HepG2 (cell line): ENCODE data around the gene HILPDA. TPM values are rescaled to one million over a fixed set of nuclear protein-coding genes. Genes with fewer than 3 reads are reported as not detected.

Experiments used
- CENPT ChIP-seq: sonication (generic); formaldehyde crosslinking; IDR thresholded peaks from 2 replicates; pipeline ENCODE4 v1.8.0; 2022; ENCODE audit warnings: low read depth, mild to moderate bottlenecking, moderate library complexity, missing genetic modification reagents
- GZF1 ChIP-seq: sonication (generic); formaldehyde crosslinking; IDR thresholded peaks from 2 replicates; pipeline ENCODE4 v1.5.1; 2020; ENCODE audit warnings: mild to moderate bottlenecking, missing genetic modification reagents
- KLF12 ChIP-seq: sonication (generic); formaldehyde crosslinking; IDR thresholded peaks from 2 replicates; pipeline ENCODE4 v1.4.0; 2020; ENCODE audit warnings: missing genetic modification reagents, borderline replicate concordance
- POLR2G ChIP-seq: fragments of 200-400 bp; formaldehyde crosslinking; IDR thresholded peaks from 2 replicates; pipeline ENCODE4 v1.6.1; 2018; ENCODE audit warnings: mild to moderate bottlenecking, low read depth, low read length, moderate library complexity
- SIN3B ChIP-seq: fragments of 150-350 bp; IDR thresholded peaks from 2 replicates; pipeline ENCODE4 v1.6.1; 2014; ENCODE audit warnings: low read length
- ZFX ChIP-seq: sonication (generic); formaldehyde crosslinking; IDR thresholded peaks from 2 replicates; pipeline ENCODE4 v1.4.0; 2020; ENCODE audit warnings: mild to moderate bottlenecking, low read depth, missing genetic modification reagents, moderate library complexity
- ZNF232 ChIP-seq: sonication (generic); formaldehyde crosslinking; IDR thresholded peaks from 2 replicates; pipeline ENCODE4 v1.4.0; 2020; ENCODE audit warnings: missing genetic modification reagents, borderline replicate concordance
- ZNF263 ChIP-seq: sonication (generic); formaldehyde crosslinking; IDR thresholded peaks from 2 replicates; pipeline ENCODE4 v1.4.0; 2020; ENCODE audit warnings: missing genetic modification reagents
- ZNF605 ChIP-seq: sonication (generic); formaldehyde crosslinking; IDR thresholded peaks from 2 replicates; pipeline ENCODE4 v1.8.0; 2022; ENCODE audit warnings: mild to moderate bottlenecking, missing genetic modification reagents
- polyA plus RNA-seq, 8 experiments: library from polyadenylated mRNA; depleted of rRNA in 3 of 8; stranded (reverse) in 7 of 8; unstranded in 1 of 8; fragments of >200 nt; fragmentation: Illumina TruSeq in 4 of 8; extraction: Trizol in 4 of 8; gene quantifications; 2 replicates each; pipeline versions ENCODE4 v1.2.1 to v1.2.3, GENCODE V29; 2011 to 2016; ENCODE audit warnings: low read depth in 4 of 8, missing spikeins in 1 of 8, mixed read lengths in 1 of 8; ENCODE audit not compliant: insufficient read depth in 1 of 8
- total RNA-seq, 5 experiments: library from RNA; depleted of rRNA; stranded (reverse); fragments of >200 nt; fragmentation: Illumina TruSeq; extraction: Trizol; gene quantifications; 2 replicates each; pipeline ENCODE4 v1.2.3, GENCODE V29; 2016; ENCODE audit warnings: low read depth in 1 of 5
- TF ChIP-seq, protein P1 (sequence below): sonication (generic); formaldehyde crosslinking; IDR thresholded peaks from 2 replicates; pipeline ENCODE4 v1.4.0; 2020; ENCODE audit warnings: missing genetic modification reagents
- TF ChIP-seq, protein P2 (sequence below): sonication (generic); formaldehyde crosslinking; conservative IDR thresholded peaks from 2 replicates; pipeline ENCODE4 v1.8.0; 2022; ENCODE audit warnings: mild to moderate bottlenecking, moderate library complexity, missing genetic modification reagents
- TF ChIP-seq, protein P3 (sequence below): sonication (generic); formaldehyde crosslinking; IDR thresholded peaks from 2 replicates; pipeline ENCODE4 v1.5.0; 2020; ENCODE audit warnings: mild to moderate bottlenecking, missing genetic modification reagents
- TF ChIP-seq, protein P4 (sequence below): sonication (generic); formaldehyde crosslinking; IDR thresholded peaks from 2 replicates; pipeline ENCODE4 v1.8.0; 2022; ENCODE audit warnings: missing genetic modification reagents, mild to moderate bottlenecking, inconsistent platforms, borderline replicate concordance
- TF ChIP-seq, protein P5 (sequence below): sonication (generic); formaldehyde crosslinking; IDR thresholded peaks from 2 replicates; pipeline ENCODE4; 2020; ENCODE audit warnings: missing genetic modification reagents, mild to moderate bottlenecking, borderline replicate concordance

Gene HILPDA
- total and polyA plus RNA-seq, 2 of the 13 experiments (the other 11 are each of a cell fraction or from before 2014, with no cell fraction given): 11.1 to 44.0 TPM

DNA sequence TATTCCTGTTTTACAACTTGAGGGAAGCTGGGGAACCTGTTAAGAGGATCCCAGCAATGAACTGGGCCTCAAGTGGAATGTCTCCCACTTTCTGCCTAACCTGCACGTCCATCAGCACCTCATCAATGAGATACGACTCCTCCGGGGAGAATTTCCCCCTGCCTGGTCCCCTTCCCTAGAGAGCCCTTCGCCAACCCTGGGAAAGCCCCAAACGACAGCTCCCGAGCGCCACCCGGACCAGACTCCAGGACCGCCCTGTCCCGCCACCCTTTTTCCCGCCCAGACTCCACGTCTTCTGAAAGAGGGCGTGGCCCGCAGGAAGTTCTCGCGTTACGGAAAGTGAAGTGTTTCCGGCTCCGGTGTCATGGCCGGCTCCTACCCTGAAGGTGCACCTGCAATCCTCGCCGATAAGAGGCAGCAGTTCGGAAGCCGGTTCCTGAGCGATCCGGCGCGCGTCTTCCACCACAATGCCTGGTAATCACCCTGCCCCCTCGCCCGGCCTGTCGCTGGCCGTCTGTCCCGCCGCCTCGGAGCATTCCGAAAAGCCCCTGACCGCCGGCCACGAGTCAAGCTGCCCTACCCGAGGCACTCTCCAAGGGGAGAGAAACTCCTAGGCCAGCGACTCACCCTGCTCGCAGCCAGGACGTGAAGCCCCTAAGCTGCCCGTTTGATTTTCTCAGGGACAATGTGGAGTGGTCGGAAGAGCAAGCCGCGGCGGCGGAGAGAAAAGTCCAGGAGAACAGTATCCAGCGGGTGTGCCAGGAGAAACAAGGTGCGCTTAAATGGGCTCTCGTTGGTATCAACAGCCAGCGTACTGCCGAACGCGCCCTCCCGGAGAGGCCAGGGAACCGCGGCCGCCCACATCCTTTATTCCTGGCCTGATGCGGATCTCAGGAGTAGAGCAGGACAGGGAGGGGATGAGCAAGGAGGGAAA is 21.0 kb downstream of the HILPDA start, which contains the start of gene METTL2B (continued):
- TF ChIP-seq, protein P1, sequence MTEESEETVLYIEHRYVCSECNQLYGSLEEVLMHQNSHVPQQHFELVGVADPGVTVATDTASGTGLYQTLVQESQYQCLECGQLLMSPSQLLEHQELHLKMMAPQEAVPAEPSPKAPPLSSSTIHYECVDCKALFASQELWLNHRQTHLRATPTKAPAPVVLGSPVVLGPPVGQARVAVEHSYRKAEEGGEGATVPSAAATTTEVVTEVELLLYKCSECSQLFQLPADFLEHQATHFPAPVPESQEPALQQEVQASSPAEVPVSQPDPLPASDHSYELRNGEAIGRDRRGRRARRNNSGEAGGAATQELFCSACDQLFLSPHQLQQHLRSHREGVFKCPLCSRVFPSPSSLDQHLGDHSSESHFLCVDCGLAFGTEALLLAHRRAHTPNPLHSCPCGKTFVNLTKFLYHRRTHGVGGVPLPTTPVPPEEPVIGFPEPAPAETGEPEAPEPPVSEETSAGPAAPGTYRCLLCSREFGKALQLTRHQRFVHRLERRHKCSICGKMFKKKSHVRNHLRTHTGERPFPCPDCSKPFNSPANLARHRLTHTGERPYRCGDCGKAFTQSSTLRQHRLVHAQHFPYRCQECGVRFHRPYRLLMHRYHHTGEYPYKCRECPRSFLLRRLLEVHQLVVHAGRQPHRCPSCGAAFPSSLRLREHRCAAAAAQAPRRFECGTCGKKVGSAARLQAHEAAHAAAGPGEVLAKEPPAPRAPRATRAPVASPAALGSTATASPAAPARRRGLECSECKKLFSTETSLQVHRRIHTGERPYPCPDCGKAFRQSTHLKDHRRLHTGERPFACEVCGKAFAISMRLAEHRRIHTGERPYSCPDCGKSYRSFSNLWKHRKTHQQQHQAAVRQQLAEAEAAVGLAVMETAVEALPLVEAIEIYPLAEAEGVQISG (CRISPR knock-in tag): peak; percentile 85
- peak; percentile 45; the same call in 1 of the 2 replicates for TF ChIP-seq ZNF263
- TF ChIP-seq KLF12 (CRISPR knock-in tag): peak; percentile 98
- TF ChIP-seq GZF1 (CRISPR knock-in tag): 0 out of 2 replicates have a peak, but pooled peaks have one; percentile 44
- TF ChIP-seq ZNF605 (CRISPR knock-in tag): peak; percentile 65; the same call in 1 of the 2 replicates
- 0 out of 2 replicates have a peak, but pooled peaks have one; percentile 53 for TF ChIP-seq CENPT (CRISPR knock-in tag)
- TF ChIP-seq, protein P2, sequence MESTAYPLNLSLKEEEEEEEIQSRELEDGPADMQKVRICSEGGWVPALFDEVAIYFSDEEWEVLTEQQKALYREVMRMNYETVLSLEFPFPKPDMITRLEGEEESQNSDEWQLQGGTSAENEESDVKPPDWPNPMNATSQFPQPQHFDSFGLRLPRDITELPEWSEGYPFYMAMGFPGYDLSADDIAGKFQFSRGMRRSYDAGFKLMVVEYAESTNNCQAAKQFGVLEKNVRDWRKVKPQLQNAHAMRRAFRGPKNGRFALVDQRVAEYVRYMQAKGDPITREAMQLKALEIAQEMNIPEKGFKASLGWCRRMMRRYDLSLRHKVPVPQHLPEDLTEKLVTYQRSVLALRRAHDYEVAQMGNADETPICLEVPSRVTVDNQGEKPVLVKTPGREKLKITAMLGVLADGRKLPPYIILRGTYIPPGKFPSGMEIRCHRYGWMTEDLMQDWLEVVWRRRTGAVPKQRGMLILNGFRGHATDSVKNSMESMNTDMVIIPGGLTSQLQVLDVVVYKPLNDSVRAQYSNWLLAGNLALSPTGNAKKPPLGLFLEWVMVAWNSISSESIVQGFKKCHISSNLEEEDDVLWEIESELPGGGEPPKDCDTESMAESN: peak; percentile 82
- TF ChIP-seq, protein P3, sequence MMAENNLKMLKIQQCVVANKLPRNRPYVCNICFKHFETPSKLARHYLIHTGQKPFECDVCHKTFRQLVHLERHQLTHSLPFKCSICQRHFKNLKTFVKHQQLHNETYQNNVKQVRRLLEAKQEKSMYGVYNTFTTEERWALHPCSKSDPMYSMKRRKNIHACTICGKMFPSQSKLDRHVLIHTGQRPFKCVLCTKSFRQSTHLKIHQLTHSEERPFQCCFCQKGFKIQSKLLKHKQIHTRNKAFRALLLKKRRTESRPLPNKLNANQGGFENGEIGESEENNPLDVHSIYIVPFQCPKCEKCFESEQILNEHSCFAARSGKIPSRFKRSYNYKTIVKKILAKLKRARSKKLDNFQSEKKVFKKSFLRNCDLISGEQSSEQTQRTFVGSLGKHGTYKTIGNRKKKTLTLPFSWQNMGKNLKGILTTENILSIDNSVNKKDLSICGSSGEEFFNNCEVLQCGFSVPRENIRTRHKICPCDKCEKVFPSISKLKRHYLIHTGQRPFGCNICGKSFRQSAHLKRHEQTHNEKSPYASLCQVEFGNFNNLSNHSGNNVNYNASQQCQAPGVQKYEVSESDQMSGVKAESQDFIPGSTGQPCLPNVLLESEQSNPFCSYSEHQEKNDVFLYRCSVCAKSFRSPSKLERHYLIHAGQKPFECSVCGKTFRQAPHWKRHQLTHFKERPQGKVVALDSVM: 0 out of 2 replicates have a peak, but pooled peaks have one; percentile 38
- TF ChIP-seq ZFX (CRISPR knock-in tag): peak; percentile 77
- 0 out of 2 replicates have a peak, but pooled peaks have one; percentile 45 for TF ChIP-seq ZNF232 (CRISPR knock-in tag)
- TF ChIP-seq, protein P4, sequence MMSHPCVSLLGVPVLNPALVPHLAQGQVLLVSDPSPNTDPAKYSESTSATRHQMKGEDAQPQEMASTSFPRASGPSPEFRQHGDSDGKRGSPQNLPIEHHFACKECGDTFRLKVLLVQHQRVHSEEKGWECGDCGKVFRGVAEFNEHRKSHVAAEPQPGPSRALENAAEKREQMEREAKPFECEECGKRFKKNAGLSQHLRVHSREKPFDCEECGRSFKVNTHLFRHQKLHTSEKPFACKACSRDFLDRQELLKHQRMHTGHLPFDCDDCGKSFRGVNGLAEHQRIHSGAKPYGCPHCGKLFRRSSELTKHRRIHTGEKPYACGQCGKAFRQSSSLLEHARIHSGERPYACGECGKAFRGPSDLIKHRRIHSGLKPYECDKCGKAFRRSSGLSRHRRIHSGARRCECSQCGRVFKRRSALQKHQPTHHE (CRISPR knock-in tag): peak; percentile 60; the same call in 1 of the 2 replicates
- peak; percentile 86 for TF ChIP-seq POLR2G
- TF ChIP-seq, protein P5, sequence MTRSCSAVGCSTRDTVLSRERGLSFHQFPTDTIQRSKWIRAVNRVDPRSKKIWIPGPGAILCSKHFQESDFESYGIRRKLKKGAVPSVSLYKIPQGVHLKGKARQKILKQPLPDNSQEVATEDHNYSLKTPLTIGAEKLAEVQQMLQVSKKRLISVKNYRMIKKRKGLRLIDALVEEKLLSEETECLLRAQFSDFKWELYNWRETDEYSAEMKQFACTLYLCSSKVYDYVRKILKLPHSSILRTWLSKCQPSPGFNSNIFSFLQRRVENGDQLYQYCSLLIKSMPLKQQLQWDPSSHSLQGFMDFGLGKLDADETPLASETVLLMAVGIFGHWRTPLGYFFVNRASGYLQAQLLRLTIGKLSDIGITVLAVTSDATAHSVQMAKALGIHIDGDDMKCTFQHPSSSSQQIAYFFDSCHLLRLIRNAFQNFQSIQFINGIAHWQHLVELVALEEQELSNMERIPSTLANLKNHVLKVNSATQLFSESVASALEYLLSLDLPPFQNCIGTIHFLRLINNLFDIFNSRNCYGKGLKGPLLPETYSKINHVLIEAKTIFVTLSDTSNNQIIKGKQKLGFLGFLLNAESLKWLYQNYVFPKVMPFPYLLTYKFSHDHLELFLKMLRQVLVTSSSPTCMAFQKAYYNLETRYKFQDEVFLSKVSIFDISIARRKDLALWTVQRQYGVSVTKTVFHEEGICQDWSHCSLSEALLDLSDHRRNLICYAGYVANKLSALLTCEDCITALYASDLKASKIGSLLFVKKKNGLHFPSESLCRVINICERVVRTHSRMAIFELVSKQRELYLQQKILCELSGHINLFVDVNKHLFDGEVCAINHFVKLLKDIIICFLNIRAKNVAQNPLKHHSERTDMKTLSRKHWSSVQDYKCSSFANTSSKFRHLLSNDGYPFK (CRISPR knock-in tag): peak; percentile 69; the same call in 1 of the 2 replicates
- peak; percentile 83 for TF ChIP-seq SIN3B
